ENCODE results near the gene HARBI1.

Gene HARBI1

GRCh38 chr11:46617134-46617971, at the start of gene HARBI1, which contains the start of gene ATG13:
TSS of gene HARBI1 (minus strand) at chr11:46617227. CDS start at chr11:46616237, 990 bp downstream.
TSS of gene ATG13 (plus strand) at chr11:46617553. CDS start at chr11:46644292, 26,739 bp downstream.
- peak; percentile 26 to 91 (median 78) for DNase-seq

GRCh38 chr11:46666516-46666915, 49.5 kb upstream of the HARBI1 start:
- no peak for DNase-seq

DNA sequence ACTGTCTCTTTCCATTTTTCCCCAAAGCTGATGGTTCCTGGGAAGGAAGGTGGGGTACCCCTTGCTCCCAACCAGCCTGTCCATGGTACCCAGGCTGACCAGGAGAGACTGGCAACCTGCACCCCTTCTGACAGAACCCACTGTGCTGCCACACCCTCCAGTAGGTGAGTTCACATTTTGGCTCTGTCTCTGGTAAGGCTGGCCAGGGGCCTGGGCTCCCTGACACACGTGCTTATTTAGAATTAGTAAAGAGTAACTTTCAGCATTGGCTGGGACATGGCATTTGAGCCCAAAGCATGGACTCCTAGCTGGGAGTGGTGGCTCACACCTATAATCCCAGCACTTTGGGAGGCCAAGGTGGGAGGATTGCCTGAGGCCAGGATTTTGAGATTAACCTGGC, 48.3 kb upstream of the HARBI1 start:
- DNase-seq, result no peak

- DNase-seq, result no peak
Measured at GRCh38 chr11:46664612-46665011, 47.6 kb upstream of the HARBI1 start.

DNA sequence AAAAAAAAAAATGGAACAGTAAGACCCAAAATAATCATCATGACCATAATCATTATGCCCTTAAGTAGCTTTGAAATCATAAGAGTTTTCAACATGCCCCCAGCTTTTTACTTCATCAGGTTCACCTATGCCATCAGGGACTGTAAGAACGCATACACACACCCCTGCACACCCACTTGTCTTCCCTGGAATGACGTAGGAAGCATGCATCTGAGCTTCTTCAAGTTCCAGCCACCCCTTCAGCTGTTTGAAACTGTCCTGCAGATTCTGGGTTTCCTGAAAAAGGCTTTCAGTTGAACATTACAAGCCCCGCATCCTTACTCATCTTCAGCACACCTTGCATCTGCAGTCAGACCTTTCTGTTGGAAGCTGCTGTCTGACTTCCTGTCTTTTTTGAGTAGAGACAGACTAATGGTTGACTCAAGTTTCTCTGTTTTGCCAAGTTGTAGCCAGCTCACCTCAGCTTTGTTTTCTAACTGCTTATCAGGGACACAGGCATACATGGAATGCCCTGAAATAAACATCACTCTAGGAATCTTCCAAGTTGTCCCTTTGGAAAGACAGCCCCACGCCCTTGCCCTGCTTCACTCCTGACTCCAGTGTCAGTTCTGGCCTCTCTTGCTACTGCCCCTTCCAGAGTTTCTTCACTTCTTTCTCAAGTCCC, 46.4 kb upstream of the HARBI1 start:
- DNase-seq, result no peak

DNA sequence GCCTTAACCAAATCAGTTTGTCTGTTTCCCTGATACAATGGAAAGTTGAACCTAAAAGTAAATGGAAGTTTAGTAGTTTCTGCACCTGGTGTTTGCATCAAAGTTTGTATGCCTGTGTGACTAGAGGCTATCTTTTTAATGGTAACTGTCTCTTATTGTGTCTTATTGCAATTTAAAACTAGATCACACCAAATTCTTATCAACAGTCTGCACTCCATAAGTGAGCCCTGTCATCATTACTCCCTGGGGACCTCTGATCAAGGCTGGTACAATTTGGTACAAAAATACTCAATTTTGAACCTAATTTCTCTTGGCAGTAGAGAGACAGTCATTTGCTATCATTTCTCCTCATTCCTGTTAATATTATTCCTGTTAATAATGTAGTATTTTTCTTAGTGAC, 45.3 kb upstream of the HARBI1 start:
- no peak for DNase-seq

GRCh38 chr11:46661836-46662235, 44.8 kb upstream of the HARBI1 start:
- peak in 1 of 56 donors; percentile 55 for DNase-seq

GRCh38 chr11:46659908-46660307, 42.9 kb upstream of the HARBI1 start:
- DNase-seq, result peak in 1 of 56 donors; percentile 23

DNA sequence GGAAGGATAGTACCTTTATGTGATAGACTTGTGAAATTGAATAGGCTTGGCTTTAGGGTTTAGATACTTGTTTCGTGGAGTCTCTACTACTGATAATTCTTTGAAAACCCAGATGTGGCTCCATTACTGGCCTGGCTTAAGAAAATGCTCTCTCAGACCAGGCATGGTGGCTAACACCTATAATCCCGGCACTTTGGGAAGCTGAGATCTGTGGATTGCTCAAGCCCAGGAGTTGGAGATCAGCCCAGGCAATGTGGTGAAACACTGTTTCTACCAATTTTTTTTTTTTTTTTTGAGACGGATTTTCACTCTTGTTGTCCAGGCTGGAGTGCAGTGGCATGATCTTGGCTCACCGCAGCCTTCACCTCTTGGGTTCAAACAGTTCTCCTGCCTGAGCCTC, 41.2 kb upstream of the HARBI1 start:
- DNase-seq, result no peak

DNA sequence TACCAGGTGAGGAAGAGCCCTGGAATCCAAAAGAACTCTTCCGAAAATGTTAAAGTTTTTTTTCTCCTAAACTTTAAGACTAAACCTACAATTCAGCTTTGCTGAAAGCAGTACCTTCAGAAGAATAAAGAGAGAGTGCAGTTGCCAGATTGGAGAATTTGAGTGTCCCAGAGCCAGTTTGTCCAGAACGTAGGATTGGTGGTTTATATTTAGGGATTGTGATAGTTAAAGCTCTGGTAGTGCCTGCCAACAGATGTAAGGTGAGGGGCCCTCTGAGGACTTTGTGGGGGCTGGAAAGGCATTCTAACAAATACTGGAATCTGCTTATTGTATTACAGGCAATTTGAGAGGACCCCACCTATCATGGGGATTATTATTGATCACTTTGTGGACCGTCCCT, 40.2 kb upstream of the HARBI1 start:
- DNase-seq, result no peak

- no peak for DNase-seq
Measured at GRCh38 chr11:46655631-46656030, 38.6 kb upstream of the HARBI1 start.

DNA sequence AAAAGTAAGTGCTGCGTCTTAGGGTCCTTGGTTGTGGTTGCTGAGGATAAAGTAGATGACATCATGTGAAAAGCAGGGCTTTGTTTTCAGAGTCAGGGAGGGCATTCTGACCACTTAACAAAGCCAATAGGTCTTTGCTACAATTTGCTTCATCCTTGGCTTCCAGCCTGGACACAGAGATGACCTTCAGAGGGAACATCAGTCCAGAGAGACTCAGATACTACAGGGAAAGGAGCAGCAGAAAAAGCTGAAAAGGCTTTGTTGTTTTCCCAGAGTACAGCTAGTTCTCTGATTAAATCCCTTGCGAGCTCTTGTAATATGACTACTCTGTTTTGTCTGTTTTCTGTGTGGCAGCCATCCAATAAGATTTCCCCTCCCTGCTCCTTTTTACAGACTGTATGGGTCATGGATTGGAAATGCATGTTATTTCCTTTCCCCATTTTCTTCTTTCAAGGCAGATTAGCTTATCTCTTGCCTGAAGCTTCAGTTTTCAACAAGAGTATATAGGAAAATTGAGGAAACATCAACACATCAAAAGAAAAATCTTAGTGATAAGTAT, 32.2 kb upstream of the HARBI1 start:
- peak in 35 of 56 donors; percentile 14 to 90 (median 54) for DNase-seq

- DNase-seq, result no peak
Measured at GRCh38 chr11:46643986-46644385, 27.0 kb upstream of the HARBI1 start.

GRCh38 chr11:46643531-46643930, 26.5 kb upstream of the HARBI1 start:
- no peak for DNase-seq

GRCh38 chr11:46642627-46643335, 25.8 kb upstream of the HARBI1 start:
- DNase-seq, result no peak

DNA sequence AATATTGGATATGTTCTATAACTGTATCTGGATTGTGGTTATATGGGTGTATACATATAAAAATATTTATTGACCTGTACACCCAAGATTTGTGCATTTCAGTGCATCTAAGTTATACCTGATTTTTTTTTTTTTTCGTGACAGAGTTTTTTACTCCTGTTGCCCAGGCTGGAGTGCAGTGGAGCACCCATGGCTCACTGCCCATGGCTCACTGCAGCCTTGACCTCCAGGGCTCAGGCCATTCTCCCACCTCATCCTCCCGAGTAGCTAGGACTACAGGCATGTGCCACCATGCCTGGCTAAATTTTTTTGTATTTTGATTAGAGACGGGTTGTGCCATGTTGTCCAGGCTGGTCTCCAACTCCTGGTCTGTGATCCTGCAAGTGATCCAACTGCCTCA, 24.6 kb upstream of the HARBI1 start:
- no peak for DNase-seq

GRCh38 chr11:46640036-46640788, 23.2 kb upstream of the HARBI1 start:
- no peak for DNase-seq

DNA sequence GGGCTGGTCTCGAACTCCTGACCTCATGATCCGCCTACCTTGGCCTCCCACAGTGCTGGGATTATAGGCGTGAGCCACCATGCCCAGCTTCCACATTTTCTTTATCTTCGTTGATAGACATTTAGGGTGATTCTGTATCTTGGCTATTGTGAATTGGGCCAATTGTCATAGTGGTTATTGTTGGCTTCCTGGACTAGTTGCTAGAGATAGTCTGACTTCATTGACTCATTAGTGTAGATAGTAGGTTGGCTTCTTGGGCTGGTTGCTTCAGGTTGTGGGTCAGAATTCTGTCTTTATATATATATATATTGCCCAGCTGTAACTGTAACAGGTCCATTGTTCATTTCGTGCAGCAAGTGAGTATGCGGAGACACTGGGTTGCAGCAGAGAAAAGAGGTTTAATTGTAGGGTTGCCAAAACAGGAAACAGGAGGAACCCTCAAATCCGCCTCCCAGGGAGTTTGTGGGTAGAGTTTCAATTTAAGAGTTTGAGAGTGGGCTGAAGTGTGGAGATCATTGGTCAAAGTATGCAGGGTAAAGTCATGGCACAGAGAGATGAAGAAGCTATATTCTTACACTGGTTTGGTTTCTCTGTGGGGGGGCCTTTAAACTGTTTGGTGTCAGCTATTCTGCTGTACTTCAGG, 22.3 kb upstream of the HARBI1 start:
- no peak for DNase-seq

DNA sequence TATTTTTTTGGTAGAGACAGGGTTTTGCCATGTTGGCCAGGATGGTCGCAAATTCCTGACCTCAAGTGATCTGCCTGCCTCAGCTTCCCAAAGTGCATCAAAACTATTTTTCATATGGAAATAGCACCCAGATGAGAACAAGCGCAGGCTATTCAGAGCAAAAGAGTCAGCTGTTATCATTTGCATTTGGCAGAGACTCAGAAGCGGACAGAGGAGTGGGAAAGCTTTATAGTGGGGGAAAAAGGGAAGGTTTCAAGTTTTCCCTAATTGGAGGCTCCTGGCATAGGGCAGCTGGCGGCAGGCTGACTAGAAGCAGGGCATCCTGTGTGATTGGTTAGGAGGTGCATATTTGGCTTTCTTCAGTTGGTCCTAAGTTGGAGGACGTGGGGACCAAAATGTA, 20.5 kb upstream of the HARBI1 start:
- peak in 16 of 56 donors; percentile 3 to 47 (median 24) for DNase-seq

DNA sequence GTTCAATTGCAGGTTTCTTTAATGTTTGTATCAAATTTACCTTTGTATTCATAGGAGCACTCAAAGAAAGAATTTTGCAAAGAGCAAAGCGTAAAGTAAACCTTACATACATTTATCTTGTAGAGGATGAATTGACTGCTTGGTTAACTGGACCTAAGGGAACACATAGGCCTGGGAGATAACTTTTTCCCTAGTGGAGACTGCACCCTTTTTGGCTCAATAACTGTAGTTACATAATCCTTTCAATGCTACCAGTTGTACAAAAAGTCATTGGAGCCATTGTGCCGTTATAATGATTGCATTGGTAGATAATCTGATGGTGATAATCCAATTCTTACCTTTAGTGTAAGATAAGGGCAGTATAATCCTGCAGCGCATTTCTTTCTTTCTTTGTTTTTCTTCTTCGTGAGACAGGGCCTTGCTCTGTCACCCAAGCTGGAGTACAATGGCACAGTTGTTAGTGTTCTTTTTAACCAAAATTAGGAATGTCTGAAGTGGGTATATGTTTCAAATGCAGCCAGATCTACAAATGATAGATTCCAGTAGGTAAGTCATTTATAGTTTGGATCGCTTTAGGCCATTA, 18.6 kb upstream of the HARBI1 start:
- DNase-seq, result no peak
